NAMALWA (cell line): ENCODE data around the gene USP15.

Experiments
- DNase-seq: peaks from one replicate; pipeline ENCODE4 v3.0.0-alpha.2; 2015; ENCODE audit warnings: low spot score

Gene USP15

GRCh38 chr12:62284749-62285148, 24.5 kb downstream of the USP15 start:
- no peak for DNase-seq

GRCh38 chr12:62285284-62285683, 25.1 kb downstream of the USP15 start:
- no peak for DNase-seq

DNA sequence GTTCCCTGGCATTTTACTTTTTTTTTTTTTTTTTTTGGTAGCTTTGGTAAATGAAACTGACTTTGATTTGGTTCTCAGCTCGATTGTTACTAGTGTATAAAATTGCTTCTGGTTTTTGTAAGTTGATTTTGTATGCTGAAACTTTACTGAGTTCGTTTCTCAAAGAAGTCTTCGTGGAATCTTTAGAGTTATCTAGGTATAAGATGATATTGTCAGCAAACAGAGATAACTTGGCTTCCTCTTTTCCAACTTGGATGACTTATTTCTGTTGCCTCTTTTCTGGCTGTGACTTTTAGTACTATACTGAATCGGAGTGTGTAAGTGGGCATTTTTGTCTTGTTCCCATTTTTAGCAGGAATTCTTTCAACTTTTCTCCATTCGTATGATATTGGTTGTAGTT, 28.1 kb downstream of the USP15 start:
- no peak for DNase-seq

DNA sequence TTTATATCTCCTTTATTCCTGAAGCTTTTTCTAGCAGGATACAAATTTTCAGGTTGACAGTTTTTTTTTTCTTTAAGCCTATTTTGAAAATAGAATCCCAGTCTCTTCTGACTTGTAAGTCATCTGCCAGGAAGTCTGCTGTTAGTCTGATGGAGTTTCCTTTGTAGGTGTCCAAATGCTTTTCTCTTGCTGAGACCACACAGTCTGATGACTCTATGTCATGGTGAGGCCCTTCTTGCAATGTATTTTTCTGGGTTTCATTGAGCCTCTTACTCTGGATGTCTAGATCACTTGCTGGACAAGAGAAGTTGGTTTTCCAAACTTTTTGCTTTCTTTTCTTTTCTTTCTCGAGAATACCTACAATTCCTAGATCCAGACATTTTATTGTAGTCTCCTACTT, 30.6 kb downstream of the USP15 start:
- no peak for DNase-seq

- no peak for DNase-seq
Measured at GRCh38 chr12:62291864-62292760, 31.9 kb downstream of the USP15 start.

DNA sequence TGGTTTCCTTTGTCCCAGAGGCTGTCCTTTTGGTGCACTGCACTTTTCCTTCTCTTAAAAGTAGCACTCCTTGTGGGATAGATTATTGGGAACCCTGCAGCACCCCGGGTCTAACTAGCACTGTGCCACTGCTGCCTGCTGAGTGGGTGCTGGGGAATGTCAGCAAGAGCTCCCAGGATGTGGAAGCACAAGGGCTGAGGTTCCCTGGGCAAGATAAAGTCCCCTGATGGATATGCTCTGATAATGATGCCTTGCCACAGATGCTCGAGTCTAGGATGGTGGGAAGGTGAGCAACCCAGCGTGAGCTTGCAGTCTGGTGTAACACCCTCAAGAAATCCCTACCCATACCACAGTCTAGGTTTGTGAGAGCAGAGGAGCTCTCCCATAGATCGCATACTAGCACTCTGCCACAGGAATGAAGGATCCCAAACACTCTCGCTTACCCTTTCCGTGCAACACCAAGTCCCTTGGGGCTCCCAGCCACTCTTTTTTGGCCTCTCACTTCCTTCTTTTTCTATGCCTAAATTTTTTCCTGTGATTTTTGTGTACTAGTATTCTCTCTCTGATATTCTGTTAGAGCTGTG, 32.6 kb downstream of the USP15 start:
- no peak for DNase-seq

GRCh38 chr12:62294378-62294777, 34.2 kb downstream of the USP15 start:
- no peak for DNase-seq

DNA sequence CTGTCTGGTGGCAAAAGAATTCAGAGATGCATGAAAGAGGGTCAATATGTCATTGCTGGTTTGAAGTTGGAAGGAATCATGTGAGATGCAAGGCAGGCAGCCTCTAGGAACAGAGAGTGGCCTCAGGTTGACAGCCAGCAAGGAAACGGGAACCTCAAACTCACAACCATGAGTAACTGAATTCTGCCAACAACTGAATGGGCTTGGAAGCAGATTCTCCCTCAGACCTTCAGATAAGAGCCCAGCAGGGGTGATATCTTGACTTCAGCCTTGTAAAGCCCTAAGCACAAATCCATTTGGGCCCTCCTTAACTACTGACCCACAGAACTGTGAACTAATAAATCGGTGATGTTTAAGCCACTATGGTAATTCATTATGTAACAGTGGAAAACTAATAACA, 35.8 kb downstream of the USP15 start:
- no peak for DNase-seq

DNA sequence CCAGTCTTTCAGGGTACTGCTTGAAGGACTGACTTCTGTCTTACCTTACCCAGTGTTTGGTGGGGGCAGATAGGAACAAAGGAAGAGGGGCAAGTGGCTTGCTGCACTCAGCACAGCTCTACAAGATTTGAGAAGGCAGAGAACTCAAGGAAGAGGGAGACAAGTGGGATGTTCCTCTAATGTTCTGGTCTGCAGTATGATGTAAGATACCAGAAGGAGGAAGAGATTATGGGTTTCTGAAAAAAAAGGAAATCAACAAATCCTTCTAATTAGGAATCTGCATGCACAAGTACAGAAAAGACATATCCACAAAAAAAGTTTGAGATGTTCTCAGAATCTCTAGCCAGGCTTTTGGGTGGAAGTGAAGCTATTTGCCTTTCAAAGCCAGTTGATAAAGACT, 37.1 kb downstream of the USP15 start:
- DNase-seq, result no peak

GRCh38 chr12:62299617-62300016, 39.4 kb downstream of the USP15 start:
- DNase-seq, result no peak

- DNase-seq, result no peak
Measured at GRCh38 chr12:62301080-62301798, 41.0 kb downstream of the USP15 start.

DNA sequence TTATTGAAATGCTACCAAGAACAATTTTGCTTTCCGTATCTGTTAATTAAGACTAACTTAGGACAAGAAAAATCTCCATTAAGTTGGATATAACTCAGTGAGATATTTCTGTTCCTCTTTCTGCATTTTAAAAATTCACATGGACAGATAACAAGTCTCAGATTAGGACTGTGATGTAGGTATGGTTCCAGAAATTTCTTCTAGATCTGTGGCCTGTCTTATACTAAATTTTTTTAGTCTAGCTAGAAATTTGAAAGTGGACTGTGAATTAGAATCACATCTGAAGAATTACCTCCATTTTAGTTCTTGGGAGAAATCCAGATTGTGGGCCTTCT, 41.6 kb downstream of the USP15 start:
- no peak for DNase-seq

DNA sequence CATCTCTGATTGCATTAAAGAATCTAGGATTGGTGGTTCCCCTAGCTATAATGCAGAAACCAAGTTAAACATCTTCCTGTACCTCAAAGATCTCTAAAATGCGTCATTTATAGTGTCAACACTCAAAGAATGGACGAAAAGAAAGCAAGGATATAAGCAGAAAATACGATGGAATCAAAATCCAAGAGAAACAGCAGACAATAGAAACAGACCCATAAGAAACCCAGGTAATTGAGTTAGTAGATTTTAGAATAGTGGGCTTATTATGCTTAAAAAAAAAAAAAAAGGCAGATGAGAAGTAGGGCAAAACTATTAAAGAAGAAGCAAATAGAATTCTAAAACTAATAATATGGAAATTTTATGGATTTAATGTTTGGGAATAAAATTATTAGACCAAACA, 44.4 kb downstream of the USP15 start:
- DNase-seq, result no peak

- no peak for DNase-seq
Measured at GRCh38 chr12:62305778-62306177, 45.6 kb downstream of the USP15 start.

- DNase-seq, result no peak
Measured at GRCh38 chr12:62306569-62307530, 46.6 kb downstream of the USP15 start.

DNA sequence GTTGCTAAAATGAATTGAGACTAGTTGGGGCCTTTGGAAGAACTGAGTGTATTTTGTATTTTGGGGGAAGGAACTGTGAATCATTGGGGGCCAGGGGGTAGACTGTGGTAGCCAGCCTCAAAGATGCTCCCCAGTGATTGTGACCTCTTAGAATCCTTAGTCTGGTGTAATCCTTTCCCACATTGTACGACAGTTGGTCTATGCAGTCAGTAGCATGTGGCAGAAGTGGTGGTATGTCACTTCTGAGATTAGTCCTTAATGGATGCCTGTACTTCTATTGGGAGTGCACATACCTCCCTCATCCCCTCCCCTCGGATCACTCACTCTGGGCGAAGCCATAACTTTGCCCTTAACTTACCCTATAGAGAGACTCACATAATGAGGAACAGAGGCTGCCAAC, 48.0 kb downstream of the USP15 start:
- DNase-seq, result no peak

DNA sequence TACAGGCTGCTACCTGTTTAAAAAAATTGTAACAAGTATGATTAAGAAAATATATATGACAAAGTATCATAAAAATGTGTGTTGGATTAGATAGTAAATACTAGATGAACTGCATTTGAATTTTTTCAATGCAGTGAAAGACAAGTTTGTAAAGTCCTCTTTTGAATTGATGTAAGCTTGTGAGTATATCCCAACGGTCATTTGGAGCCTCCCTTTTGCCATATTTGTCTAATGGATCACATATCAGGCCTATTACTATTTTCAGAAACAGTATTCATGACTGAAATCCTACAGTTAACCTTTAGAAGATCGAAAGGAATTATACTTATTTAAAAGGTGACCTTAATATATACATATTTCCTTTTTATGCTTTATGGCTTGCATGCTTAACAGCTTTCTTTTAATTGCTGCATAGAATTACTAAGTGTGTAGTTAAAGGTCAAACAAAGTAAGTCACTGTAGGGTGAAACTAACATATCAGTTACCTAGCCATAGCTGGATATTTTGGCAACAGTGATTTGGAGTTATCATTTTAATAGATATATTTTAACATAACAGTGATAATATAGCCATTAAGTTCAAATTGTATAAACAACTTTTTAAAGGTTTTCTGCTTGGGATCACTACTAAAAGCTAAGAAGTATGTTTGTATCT, 53.6 kb downstream of the USP15 start:
- DNase-seq, result no peak

- no peak for DNase-seq
Measured at GRCh38 chr12:62317017-62317416, 56.8 kb downstream of the USP15 start.

- DNase-seq, result peak; percentile 7
Measured at GRCh38 chr12:62319058-62319457, 58.9 kb downstream of the USP15 start.

DNA sequence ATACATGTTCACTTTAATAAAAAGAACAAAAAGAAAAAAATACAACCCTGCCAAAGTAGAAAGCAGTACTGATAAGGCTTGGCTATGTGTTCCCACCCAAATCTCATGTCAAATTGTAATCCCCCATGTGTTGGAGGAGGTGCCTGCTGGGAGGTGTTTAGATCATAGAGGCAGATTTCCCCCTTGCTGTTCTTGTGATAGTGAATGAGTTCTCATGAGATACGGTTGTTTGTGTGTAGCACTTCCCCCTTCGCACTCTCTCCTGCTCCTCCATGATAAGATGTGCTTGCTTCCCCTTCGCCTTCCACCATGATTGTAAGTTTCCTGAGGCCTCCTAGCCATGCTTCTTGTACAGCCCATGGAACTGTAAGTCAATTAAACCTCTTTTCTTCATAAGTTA, 59.9 kb downstream of the USP15 start:
- DNase-seq, result no peak

GRCh38 chr12:62323386-62323785, 63.2 kb downstream of the USP15 start:
- no peak for DNase-seq
